ENCODE measurements around the gene SPG11. TPM values are rescaled to one million over a fixed set of nuclear protein-coding genes. Genes with fewer than 3 reads are reported as not detected.

The SPG11 gene
- total RNA-seq, 1 donor from 2014 or later, result 59.2 TPM

DNA sequence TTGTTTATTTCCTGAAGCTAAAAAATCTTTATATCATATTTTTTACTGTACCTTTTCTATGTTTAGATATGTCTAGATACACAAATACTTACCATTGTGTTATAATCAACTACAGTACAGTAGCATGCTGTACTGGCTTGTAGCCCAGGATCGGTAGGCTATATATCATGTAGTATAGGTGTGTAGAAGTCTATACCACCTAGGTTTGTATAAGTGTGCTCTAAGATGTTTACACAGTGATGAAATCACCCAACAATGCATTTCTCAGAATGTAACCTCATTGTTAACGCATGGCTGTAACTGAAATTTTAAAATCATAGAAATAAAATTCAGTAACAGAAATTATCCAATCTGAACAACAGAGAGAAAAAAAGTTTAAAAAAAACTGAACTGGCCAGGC lies 83.4 kb downstream of the SPG11 start:
- TF ChIP-seq, protein P1, sequence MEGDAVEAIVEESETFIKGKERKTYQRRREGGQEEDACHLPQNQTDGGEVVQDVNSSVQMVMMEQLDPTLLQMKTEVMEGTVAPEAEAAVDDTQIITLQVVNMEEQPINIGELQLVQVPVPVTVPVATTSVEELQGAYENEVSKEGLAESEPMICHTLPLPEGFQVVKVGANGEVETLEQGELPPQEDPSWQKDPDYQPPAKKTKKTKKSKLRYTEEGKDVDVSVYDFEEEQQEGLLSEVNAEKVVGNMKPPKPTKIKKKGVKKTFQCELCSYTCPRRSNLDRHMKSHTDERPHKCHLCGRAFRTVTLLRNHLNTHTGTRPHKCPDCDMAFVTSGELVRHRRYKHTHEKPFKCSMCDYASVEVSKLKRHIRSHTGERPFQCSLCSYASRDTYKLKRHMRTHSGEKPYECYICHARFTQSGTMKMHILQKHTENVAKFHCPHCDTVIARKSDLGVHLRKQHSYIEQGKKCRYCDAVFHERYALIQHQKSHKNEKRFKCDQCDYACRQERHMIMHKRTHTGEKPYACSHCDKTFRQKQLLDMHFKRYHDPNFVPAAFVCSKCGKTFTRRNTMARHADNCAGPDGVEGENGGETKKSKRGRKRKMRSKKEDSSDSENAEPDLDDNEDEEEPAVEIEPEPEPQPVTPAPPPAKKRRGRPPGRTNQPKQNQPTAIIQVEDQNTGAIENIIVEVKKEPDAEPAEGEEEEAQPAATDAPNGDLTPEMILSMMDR (IDR thresholded peaks at IDR 0.05; ENCODE audit: partially characterized antibody, unreplicated experiment), result no peak
- Mint-ChIP-seq H3K4me3 (ENCODE audit: unreplicated experiment) (no peak overlapping the region), H3K4me1 (ENCODE audit: low read depth, unreplicated experiment) (no peaks in the 10 kb centered on the region), H3K9me3 (ENCODE audit: unreplicated experiment) (no peaks in the 10 kb centered on the region), H3K27ac (ENCODE audit: unreplicated experiment) (no peak overlapping the region), H3K27me3 (ENCODE audit: unreplicated experiment) (no peaks in the 10 kb centered on the region), H3K36me3 (ENCODE audit: unreplicated experiment) (peaks cover 2% of the 10 kb centered on the region)
- DNase-seq, result no peak

DNA sequence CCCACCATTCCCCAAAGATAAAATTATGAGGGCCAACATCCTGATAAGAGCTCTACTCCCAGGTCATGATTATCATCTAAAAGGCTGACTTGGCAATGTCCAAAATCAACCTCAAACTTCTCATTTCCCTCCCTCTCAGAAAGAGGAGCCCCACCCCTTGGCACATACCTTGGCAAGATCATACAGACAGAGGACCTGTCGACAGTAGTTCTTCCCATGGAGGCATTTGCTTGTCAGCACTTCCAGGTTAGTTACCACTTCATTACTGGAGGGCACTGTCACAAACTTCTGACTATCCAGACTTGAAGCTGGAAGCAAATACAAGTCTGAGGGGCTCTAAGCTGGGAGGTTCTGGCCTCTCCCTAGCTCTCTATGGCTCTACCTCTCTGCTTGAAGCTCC lies 88.7 kb downstream of the SPG11 start:
- peaks cover 9% of the 10 kb centered on the region for H3K36me3 Mint-ChIP-seq (ENCODE audit: unreplicated experiment)
- H3K27ac Mint-ChIP-seq (ENCODE audit: unreplicated experiment), result no peak overlapping the region
- H3K4me3 Mint-ChIP-seq (ENCODE audit: unreplicated experiment), result no peak overlapping the region
- DNase-seq, result no peak
- no peaks in the 10 kb centered on the region for H3K4me1 Mint-ChIP-seq (ENCODE audit: low read depth, unreplicated experiment)
- H3K9me3 Mint-ChIP-seq (ENCODE audit: unreplicated experiment), result peaks cover 1% of the 10 kb centered on the region
- H3K27me3 Mint-ChIP-seq (ENCODE audit: unreplicated experiment), result no peaks in the 10 kb centered on the region
- TF ChIP-seq, protein P1 (IDR thresholded peaks at IDR 0.05; ENCODE audit: partially characterized antibody, unreplicated experiment), result no peak

DNA sequence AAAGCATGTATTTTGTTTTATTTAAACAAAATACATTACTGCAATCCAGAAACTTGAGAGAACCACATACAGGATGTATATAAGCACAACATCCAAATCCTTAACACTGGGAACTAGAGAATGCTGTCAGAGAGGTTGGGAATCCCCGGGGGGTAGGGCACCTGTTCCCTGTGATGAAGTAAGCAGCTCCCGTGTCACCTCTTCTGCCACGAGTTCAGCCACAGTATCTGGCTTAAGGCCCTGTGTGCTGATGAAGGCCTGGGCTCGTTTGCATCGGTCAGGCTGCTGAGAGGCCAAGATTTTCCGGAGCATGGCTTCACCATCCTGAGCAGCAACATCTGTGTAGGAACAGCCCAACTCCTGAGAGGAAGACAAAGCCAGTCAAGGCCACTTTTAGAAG lies 90.1 kb downstream of the SPG11 start:
- TF ChIP-seq, protein P1 (IDR thresholded peaks at IDR 0.05; ENCODE audit: partially characterized antibody, unreplicated experiment), result no peak
- no peak overlapping the region for H3K4me3 Mint-ChIP-seq (ENCODE audit: unreplicated experiment)

DNA sequence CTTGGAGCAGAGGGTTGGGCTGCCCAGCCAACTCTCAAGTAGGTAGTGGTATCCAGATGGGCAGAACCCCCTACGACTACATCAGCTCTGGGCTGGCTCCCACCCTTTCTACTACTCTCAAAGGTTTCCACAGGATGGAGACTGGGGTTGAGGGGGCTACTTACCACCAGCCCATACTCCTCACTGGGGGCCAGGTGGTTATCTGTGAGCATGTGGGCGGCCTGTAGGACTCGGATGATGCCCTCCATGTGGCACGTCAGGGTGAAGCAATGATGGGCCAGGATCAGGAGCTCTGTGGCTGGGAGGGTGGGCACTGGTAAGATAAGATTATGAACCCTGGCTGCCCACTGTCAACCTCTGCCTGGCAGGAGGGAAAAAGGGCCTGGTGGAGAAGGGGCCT lies 93.1 kb downstream of the SPG11 start:
- Mint-ChIP-seq H3K27me3 (ENCODE audit: unreplicated experiment) (no peaks in the 10 kb centered on the region), H3K9me3 (ENCODE audit: unreplicated experiment) (peaks cover 3% of the 10 kb centered on the region), H3K4me1 (ENCODE audit: low read depth, unreplicated experiment) (no peaks in the 10 kb centered on the region), H3K27ac (ENCODE audit: unreplicated experiment) (no peak overlapping the region), H3K36me3 (ENCODE audit: unreplicated experiment) (peaks cover 20% of the 10 kb centered on the region), H3K4me3 (ENCODE audit: unreplicated experiment) (no peak overlapping the region)
- TF ChIP-seq, protein P1 (IDR thresholded peaks at IDR 0.05; ENCODE audit: partially characterized antibody, unreplicated experiment), result no peak
- DNase-seq, result no peak

More for the DNA sequence above, 90.1 kb downstream of the SPG11 start:
- no peak overlapping the region for H3K27ac Mint-ChIP-seq (ENCODE audit: unreplicated experiment)
- H3K36me3 Mint-ChIP-seq (ENCODE audit: unreplicated experiment), result peaks cover 9% of the 10 kb centered on the region
- peaks cover 3% of the 10 kb centered on the region for H3K9me3 Mint-ChIP-seq (ENCODE audit: unreplicated experiment)
- DNase-seq, result no peak
- no peaks in the 10 kb centered on the region for H3K4me1 Mint-ChIP-seq (ENCODE audit: low read depth, unreplicated experiment)
- no peaks in the 10 kb centered on the region for H3K27me3 Mint-ChIP-seq (ENCODE audit: unreplicated experiment)

DNA sequence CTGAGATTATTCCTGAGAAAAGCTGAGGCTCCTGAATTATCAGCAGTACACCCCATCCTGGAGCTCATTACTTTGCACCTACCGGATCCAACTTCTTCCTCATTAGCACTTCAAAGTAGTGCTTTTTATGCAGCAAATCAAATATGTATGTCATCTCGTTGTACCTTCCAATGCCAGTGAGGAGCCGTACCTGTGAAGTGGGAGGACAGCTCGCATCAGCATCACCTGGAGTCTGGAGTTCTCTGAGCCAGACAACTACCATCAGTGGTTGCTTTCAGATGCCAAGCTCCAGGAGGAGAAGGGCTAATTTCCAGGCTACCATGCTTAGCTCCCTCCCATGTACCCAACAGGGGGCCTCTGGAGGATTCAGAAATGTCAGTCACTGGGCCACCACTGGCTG lies 94.1 kb downstream of the SPG11 start:
- no peak overlapping the region for H3K27ac Mint-ChIP-seq (ENCODE audit: unreplicated experiment)
- peaks cover 3% of the 10 kb centered on the region for H3K9me3 Mint-ChIP-seq (ENCODE audit: unreplicated experiment)
- DNase-seq, result no peak
- H3K4me1 Mint-ChIP-seq (ENCODE audit: low read depth, unreplicated experiment), result no peaks in the 10 kb centered on the region
- peaks cover 22% of the 10 kb centered on the region for H3K36me3 Mint-ChIP-seq (ENCODE audit: unreplicated experiment)
- H3K4me3 Mint-ChIP-seq (ENCODE audit: unreplicated experiment), result no peak overlapping the region
- TF ChIP-seq, protein P1 (IDR thresholded peaks at IDR 0.05; ENCODE audit: partially characterized antibody, unreplicated experiment), result no peak
- no peaks in the 10 kb centered on the region for H3K27me3 Mint-ChIP-seq (ENCODE audit: unreplicated experiment)

All from glutamatergic neuron (in vitro differentiated cells).